Cardiac muscle cell (in vitro differentiated cells and primary cell): ENCODE results near the gene RHOBTB1. TPM values are rescaled to one million over a fixed set of nuclear protein-coding genes. Genes with fewer than 3 reads are reported as not detected.

Source experiments
- DNase-seq, 2 donors: peaks; one replicate each; pipeline versions ENCODE4 v3.0.0 to v3.0.0-alpha.2; 2010 to 2017; ENCODE audit warnings: low read depth in 1 of 2, low spot score in 1 of 2
- H3K27ac ChIP-seq: fragments of 200-600 bp; sonication (generic); 2 replicates; pipeline ENCODE4 v1.5.1; 2016
- H3K27me3 ChIP-seq: fragments of 200-600 bp; sonication (generic); 2 replicates; pipeline ENCODE4 v1.6.0; 2016; ENCODE audit warnings: control low read depth
- H3K36me3 ChIP-seq: fragments of 200-600 bp; sonication (generic); 2 replicates; pipeline ENCODE4 v1.5.1; 2016; ENCODE audit warnings: control low read depth
- H3K4me1 ChIP-seq: fragments of 200-600 bp; sonication (generic); 2 replicates; pipeline ENCODE4 v1.8.1; 2017; ENCODE audit warnings: low read depth, mild to moderate bottlenecking, mixed run types
- H3K4me3 ChIP-seq: fragments of 200-600 bp; sonication (generic); 2 replicates; pipeline ENCODE4 v1.5.1; 2016; ENCODE audit warnings: mild to moderate bottlenecking
- H3K9me3 ChIP-seq: fragments of 200-600 bp; sonication (generic); 2 replicates; pipeline ENCODE4 v1.5.1; 2017; ENCODE audit warnings: low read depth, mild to moderate bottlenecking, control low read depth
- polyA plus RNA-seq: library from polyadenylated mRNA; unstranded; fragments of >200 nt; fragmentation: Nextera tagmentation; extraction: Ambion mirVana; gene quantifications from 2 replicates; pipeline ENCODE4 v1.2.1, GENCODE V29; 2016
- total RNA-seq: library from RNA; depleted of rRNA; stranded (reverse); fragments of >200 nt; gene quantifications from 2 replicates; pipeline ENCODE4 v1.2.3, GENCODE V29; 2016
- TF ChIP-seq, protein P1 (sequence below): IDR thresholded peaks from 2 replicates; pipeline ENCODE4 v1.5.1; 2012; ENCODE audit warnings: low read depth, mild to moderate bottlenecking, low read length

RHOBTB1 gene
- total and polyA plus RNA-seq, 2 experiments from 2014 or later, result 12.5 to 23.6 TPM

- no peak overlapping the region for H3K4me3 ChIP-seq
- H3K27me3 ChIP-seq, result no peaks in the 10 kb centered on the region
- TF ChIP-seq, protein P1, sequence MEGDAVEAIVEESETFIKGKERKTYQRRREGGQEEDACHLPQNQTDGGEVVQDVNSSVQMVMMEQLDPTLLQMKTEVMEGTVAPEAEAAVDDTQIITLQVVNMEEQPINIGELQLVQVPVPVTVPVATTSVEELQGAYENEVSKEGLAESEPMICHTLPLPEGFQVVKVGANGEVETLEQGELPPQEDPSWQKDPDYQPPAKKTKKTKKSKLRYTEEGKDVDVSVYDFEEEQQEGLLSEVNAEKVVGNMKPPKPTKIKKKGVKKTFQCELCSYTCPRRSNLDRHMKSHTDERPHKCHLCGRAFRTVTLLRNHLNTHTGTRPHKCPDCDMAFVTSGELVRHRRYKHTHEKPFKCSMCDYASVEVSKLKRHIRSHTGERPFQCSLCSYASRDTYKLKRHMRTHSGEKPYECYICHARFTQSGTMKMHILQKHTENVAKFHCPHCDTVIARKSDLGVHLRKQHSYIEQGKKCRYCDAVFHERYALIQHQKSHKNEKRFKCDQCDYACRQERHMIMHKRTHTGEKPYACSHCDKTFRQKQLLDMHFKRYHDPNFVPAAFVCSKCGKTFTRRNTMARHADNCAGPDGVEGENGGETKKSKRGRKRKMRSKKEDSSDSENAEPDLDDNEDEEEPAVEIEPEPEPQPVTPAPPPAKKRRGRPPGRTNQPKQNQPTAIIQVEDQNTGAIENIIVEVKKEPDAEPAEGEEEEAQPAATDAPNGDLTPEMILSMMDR, result no peak
- no peak overlapping the region for H3K27ac ChIP-seq
- H3K4me1 ChIP-seq, result no peaks in the 10 kb centered on the region
- H3K9me3 ChIP-seq, result no peaks in the 10 kb centered on the region
- H3K36me3 ChIP-seq, result no peaks in the 10 kb centered on the region
- no peak for DNase-seq
These were observed 13.8 kb upstream of the RHOBTB1 start for GRCh38 chr10:60957667-60958221.

DNA sequence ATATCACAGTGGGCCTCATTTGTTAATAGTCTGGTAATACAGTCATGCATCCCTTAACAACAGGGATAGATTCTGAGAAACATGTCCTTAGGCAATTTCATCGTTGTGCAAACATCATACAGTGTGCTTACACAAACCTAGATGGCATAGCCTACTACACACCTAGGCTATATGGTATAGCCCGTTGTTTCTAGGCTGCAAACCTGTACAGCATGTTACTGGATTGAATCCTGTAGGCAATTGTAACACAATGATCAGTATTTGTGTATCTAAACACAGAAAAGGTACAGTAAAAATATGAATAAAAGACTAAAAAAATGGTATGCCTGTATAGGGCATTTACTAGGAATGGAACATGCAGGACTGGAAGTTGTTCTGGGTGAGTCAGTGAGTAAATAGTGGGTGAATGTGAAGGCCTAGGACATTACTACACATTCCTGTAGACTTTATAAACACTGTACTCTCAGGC lies 12.0 kb upstream of the RHOBTB1 start:
- Histone ChIP-seq H3K4me3 (no peak overlapping the region), H3K36me3 (no peaks in the 10 kb centered on the region), H3K27ac (no peak overlapping the region), H3K9me3 (no peaks in the 10 kb centered on the region), H3K4me1 (no peaks in the 10 kb centered on the region), H3K27me3 (no peaks in the 10 kb centered on the region)
- peak in 1 of 2 donors; percentile 49 for DNase-seq
- TF ChIP-seq, protein P1, result no peak

- Histone ChIP-seq H3K4me1 (no peaks in the 10 kb centered on the region), H3K9me3 (no peaks in the 10 kb centered on the region), H3K27me3 (no peaks in the 10 kb centered on the region), H3K36me3 (no peaks in the 10 kb centered on the region), H3K4me3 (no peak overlapping the region), H3K27ac (no peak overlapping the region)
- DNase-seq, result no peak
- TF ChIP-seq, protein P1, result no peak
These were observed 11.3 kb upstream of the RHOBTB1 start for GRCh38 chr10:60955316-60955715.

- Histone ChIP-seq H3K27me3 (peaks cover 2% of the 10 kb centered on the region), H3K27ac (no peak overlapping the region), H3K36me3 (no peaks in the 10 kb centered on the region), H3K4me3 (no peak overlapping the region), H3K4me1 (no peaks in the 10 kb centered on the region), H3K9me3 (no peaks in the 10 kb centered on the region)
- DNase-seq, result no peak
- TF ChIP-seq, protein P1, result no peak
These were observed 10.1 kb upstream of the RHOBTB1 start for GRCh38 chr10:60954035-60954434.

DNA sequence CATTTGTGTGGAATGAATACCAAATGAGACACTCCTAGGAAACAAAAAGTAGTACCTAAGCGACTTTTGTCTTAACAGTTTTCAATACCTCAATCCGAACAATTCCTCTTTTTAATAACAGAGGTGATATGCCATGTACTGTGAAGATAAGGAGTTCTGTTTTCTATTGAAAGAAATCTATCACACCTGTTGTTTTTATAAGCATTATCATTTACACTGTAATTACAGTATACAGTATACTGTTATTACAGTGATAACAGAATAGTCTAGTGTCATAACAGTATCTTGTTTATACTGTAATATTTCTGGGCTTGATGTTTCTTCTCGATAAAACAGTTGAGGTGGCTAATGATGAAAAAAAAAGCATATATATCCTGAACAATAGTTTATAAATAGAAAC lies 9.4 kb upstream of the RHOBTB1 start:
- Histone ChIP-seq H3K4me3 (no peak overlapping the region), H3K4me1 (no peaks in the 10 kb centered on the region), H3K27me3 (peaks cover 4% of the 10 kb centered on the region), H3K9me3 (no peaks in the 10 kb centered on the region), H3K27ac (no peak overlapping the region), H3K36me3 (no peaks in the 10 kb centered on the region)
- TF ChIP-seq, protein P1, result no peak
- no peak for DNase-seq
